Measurements from ENCODE around the gene GORASP2.

The GORASP2 gene

DNA sequence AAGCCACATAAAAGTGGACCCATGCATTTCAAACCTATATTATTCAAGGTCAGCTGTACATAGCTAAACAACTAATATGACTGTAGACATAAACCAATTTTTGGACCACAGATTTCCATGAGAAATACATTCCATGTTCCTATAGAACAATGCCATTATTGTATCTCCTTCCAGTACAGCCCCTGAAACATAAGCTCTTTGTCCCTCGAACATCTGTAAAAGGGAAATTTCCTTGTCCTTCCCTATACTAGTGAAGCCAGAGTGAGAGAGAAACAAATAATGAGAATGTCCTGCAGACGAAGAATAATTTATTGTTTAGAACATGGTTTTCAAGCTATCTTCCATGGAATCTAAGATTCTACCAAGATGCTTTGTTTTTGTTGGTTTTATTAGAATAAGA is 75.3 kb downstream of the GORASP2 start:
- H4K20me1 ChIP-seq (ENCODE audit: insufficient read depth, low read length): no peaks in the 10 kb centered on the region
- no peak overlapping the region for H3K4me2 ChIP-seq (ENCODE audit: low read depth, low read length)
- H3K9me3 ChIP-seq (replicated peaks; ENCODE audit: insufficient read depth, low read length): no peaks in the 10 kb centered on the region
- TF ChIP-seq EZH2phosphoT487 (IDR thresholded peaks at IDR 0.05; ENCODE audit: low read length): no peak
- no peak for TF ChIP-seq EZH2 (optimal IDR thresholded peaks at IDR 0.05; ENCODE audit: low read depth, low read length)
- TF ChIP-seq, protein P1, sequence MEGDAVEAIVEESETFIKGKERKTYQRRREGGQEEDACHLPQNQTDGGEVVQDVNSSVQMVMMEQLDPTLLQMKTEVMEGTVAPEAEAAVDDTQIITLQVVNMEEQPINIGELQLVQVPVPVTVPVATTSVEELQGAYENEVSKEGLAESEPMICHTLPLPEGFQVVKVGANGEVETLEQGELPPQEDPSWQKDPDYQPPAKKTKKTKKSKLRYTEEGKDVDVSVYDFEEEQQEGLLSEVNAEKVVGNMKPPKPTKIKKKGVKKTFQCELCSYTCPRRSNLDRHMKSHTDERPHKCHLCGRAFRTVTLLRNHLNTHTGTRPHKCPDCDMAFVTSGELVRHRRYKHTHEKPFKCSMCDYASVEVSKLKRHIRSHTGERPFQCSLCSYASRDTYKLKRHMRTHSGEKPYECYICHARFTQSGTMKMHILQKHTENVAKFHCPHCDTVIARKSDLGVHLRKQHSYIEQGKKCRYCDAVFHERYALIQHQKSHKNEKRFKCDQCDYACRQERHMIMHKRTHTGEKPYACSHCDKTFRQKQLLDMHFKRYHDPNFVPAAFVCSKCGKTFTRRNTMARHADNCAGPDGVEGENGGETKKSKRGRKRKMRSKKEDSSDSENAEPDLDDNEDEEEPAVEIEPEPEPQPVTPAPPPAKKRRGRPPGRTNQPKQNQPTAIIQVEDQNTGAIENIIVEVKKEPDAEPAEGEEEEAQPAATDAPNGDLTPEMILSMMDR (IDR thresholded peaks at IDR 0.05; ENCODE audit: low read length): no peak
- H3K79me2 ChIP-seq (ENCODE audit: low read length): no peaks in the 10 kb centered on the region
- no peak overlapping the region for H3K9ac ChIP-seq (ENCODE audit: low read length)
- no peaks in the 10 kb centered on the region; the same call in 1 of the 2 replicates for H3K36me3 ChIP-seq (replicated peaks; ENCODE audit: insufficient read depth, low read length)
- H2AFZ ChIP-seq (ENCODE audit: low read length): no peak overlapping the region
- no peak overlapping the region for H3K4me3 ChIP-seq (ENCODE audit: low read length)
- no peak for DNase-seq
- H3K27me3 ChIP-seq (replicated peaks; ENCODE audit: insufficient read depth, low read length): no peaks in the 10 kb centered on the region
- H3K4me1 ChIP-seq (ENCODE audit: low read length): no peaks in the 10 kb centered on the region
- H3K27ac ChIP-seq (ENCODE audit: low read length): no peak overlapping the region
- H3F3A ChIP-seq (ENCODE audit: insufficient read depth, low read length): no peaks in the 10 kb centered on the region
- no peaks in the 10 kb centered on the region for H3K9me2 ChIP-seq (replicated peaks; ENCODE audit: insufficient read depth, low read length)

DNA sequence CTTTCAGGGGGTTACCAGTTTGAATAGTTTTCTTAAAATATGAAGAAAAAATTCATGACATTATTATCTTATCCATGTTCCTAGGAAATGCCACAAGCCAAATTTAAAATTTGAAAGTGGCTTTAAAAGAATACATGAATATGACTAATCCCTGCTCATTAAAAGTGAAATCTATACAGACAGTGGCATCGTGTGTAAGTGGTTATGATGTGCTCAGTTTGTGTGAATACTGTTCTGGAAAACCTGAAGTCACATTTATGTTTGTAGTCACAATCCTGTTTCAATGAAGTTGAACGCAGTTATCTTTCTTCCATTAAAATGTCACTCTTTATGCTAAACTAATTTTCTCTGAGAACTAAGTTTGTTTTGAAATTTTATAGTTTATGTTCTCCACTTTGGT is 75.8 kb downstream of the GORASP2 start:
- H3K4me2 ChIP-seq (ENCODE audit: low read depth, low read length): no peak overlapping the region
- no peaks in the 10 kb centered on the region for H4K20me1 ChIP-seq (ENCODE audit: insufficient read depth, low read length)
- no peaks in the 10 kb centered on the region for H3K79me2 ChIP-seq (ENCODE audit: low read length)
- H3K27ac ChIP-seq (ENCODE audit: low read length): no peak overlapping the region
- no peaks in the 10 kb centered on the region for H3K27me3 ChIP-seq (replicated peaks; ENCODE audit: insufficient read depth, low read length)
- no peaks in the 10 kb centered on the region for H3K9me3 ChIP-seq (replicated peaks; ENCODE audit: insufficient read depth, low read length)
- H3K9ac ChIP-seq (ENCODE audit: low read length): no peak overlapping the region
- no peaks in the 10 kb centered on the region for H3F3A ChIP-seq (ENCODE audit: insufficient read depth, low read length)
- H2AFZ ChIP-seq (ENCODE audit: low read length): no peak overlapping the region
- H3K4me3 ChIP-seq (ENCODE audit: low read length): no peak overlapping the region
- no peaks in the 10 kb centered on the region; the same call in 1 of the 2 replicates for H3K36me3 ChIP-seq (replicated peaks; ENCODE audit: insufficient read depth, low read length)
- no peaks in the 10 kb centered on the region for H3K4me1 ChIP-seq (ENCODE audit: low read length)
- DNase-seq: no peak
- TF ChIP-seq, protein P1 (IDR thresholded peaks at IDR 0.05; ENCODE audit: low read length): no peak
- TF ChIP-seq EZH2phosphoT487 (IDR thresholded peaks at IDR 0.05; ENCODE audit: low read length) (no peak), EZH2 (optimal IDR thresholded peaks at IDR 0.05; ENCODE audit: low read depth, low read length) (no peak)
- no peaks in the 10 kb centered on the region for H3K9me2 ChIP-seq (replicated peaks; ENCODE audit: insufficient read depth, low read length)

DNA sequence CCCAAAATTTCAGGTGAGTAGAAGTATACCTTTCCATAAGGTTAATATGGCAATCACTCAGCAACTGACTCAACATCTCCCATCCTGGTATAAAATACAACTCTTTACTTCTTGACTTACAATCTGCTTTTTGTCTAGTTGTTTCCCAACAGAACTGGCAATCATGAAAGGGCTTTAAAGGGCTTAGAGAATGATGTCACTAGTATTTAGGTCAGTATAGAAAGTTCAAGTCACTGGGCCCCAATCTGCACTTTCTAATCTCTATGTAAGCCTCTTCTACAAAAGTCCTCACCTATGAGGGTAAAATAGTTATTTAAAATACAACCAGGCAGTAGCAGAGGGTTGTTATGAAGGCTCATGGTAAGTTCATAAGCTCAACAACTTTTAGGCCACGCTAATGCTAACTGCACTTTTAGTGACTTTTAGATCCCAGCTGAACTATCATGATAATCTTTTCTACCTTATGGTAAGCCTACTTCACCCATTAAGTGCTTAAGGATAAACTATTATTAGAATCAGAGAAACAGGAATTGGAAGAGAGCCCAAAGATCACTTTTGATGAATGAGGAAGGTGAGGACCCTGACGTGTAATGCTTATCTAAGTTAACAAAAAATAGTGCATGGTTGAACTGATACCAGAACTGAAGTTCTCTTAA is 79.6 kb downstream of the GORASP2 start:
- Histone ChIP-seq H3K4me3 (ENCODE audit: low read length) (no peak overlapping the region), H3K27ac (ENCODE audit: low read length) (no peak overlapping the region), H3F3A (ENCODE audit: insufficient read depth, low read length) (no peaks in the 10 kb centered on the region), H2AFZ (ENCODE audit: low read length) (no peak overlapping the region), H4K20me1 (ENCODE audit: insufficient read depth, low read length) (no peaks in the 10 kb centered on the region), H3K4me2 (ENCODE audit: low read depth, low read length) (no peak overlapping the region), H3K9me3 (replicated peaks; ENCODE audit: insufficient read depth, low read length) (no peaks in the 10 kb centered on the region), H3K27me3 (replicated peaks; ENCODE audit: insufficient read depth, low read length) (no peaks in the 10 kb centered on the region), H3K4me1 (ENCODE audit: low read length) (no peaks in the 10 kb centered on the region), H3K36me3 (replicated peaks; ENCODE audit: insufficient read depth, low read length) (no peaks in the 10 kb centered on the region; the same call in 1 of the 2 replicates), H3K9me2 (replicated peaks; ENCODE audit: insufficient read depth, low read length) (no peaks in the 10 kb centered on the region), H3K9ac (ENCODE audit: low read length) (no peak overlapping the region), H3K79me2 (ENCODE audit: low read length) (no peaks in the 10 kb centered on the region)
- DNase-seq: no peak
- TF ChIP-seq EZH2phosphoT487 (IDR thresholded peaks at IDR 0.05; ENCODE audit: low read length): no peak

DNA sequence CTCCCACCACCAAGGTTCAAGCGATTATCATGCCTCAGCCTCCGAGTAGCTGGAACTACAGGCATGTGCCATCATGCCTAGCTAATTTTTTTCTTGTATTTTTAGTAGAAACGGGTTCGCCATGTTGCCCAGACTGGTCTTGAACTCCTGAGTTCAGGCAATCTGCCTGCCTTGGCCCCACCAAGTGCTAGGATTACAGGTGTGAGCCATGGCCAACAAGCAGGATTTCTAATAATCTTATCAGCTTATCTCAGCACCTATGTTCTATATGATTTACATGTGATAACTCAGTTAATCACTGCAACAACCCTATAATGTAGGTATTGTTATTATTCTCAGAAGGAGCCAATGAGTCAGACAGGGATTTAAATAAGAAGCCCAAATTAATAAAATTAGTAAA is 80.3 kb downstream of the GORASP2 start:
- no peaks in the 10 kb centered on the region for H3K9me2 ChIP-seq (replicated peaks; ENCODE audit: insufficient read depth, low read length)
- H2AFZ ChIP-seq (ENCODE audit: low read length): no peak overlapping the region
- H3F3A ChIP-seq (ENCODE audit: insufficient read depth, low read length): no peaks in the 10 kb centered on the region
- no peak overlapping the region for H3K27ac ChIP-seq (ENCODE audit: low read length)
- H3K9ac ChIP-seq (ENCODE audit: low read length): no peak overlapping the region
- no peak overlapping the region for H3K4me2 ChIP-seq (ENCODE audit: low read depth, low read length)
- H3K9me3 ChIP-seq (replicated peaks; ENCODE audit: insufficient read depth, low read length): no peaks in the 10 kb centered on the region
- no peak overlapping the region for H3K4me3 ChIP-seq (ENCODE audit: low read length)
- TF ChIP-seq EZH2phosphoT487 (IDR thresholded peaks at IDR 0.05; ENCODE audit: low read length) (no peak), EZH2 (optimal IDR thresholded peaks at IDR 0.05; ENCODE audit: low read depth, low read length) (no peak)
- TF ChIP-seq, protein P1 (IDR thresholded peaks at IDR 0.05; ENCODE audit: low read length): no peak
- H4K20me1 ChIP-seq (ENCODE audit: insufficient read depth, low read length): no peaks in the 10 kb centered on the region
- no peaks in the 10 kb centered on the region for H3K4me1 ChIP-seq (ENCODE audit: low read length)
- H3K27me3 ChIP-seq (replicated peaks; ENCODE audit: insufficient read depth, low read length): no peaks in the 10 kb centered on the region
- H3K79me2 ChIP-seq (ENCODE audit: low read length): no peaks in the 10 kb centered on the region
- no peak for DNase-seq
- no peaks in the 10 kb centered on the region; the same call in 1 of the 2 replicates for H3K36me3 ChIP-seq (replicated peaks; ENCODE audit: insufficient read depth, low read length)

Measured in MM.1S (cell line).